WI38 (cell line): Measurements from ENCODE around the gene ZNF606.

Experiments used
- H3K4me3 ChIP-seq: 2 replicates; pipeline ENCODE4 v1.5.1; 2011; ENCODE audit warnings: low read depth, mild to moderate bottlenecking, control low read depth, low read length
- CTCF ChIP-seq: IDR thresholded peaks from 2 replicates; pipeline ENCODE4 v1.5.1; 2012; ENCODE audit warnings: low read depth, mild to moderate bottlenecking, control low read depth, low read length

The ZNF606 gene

DNA sequence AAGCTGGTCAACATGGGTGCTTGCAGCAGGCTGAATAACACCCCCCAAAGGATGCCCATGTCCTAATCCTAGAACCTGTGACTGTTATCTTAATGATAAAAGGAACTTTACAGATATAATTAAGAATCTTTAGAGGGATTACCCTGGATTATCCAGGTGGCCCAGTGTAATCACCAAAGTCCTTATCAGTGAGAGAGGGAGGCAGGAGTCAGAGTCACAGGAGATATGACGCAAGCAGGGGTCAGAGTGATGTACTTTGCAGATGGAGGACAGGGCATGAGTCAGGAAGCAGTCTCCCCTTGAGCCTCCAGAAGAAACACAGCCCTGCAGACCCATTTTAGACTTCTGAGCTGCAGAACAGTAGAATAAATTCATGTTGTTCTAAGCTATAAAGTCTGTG, 9.8 kb downstream of the ZNF606 start:
- no peak for TF ChIP-seq CTCF
- no peak overlapping the region for H3K4me3 ChIP-seq

DNA sequence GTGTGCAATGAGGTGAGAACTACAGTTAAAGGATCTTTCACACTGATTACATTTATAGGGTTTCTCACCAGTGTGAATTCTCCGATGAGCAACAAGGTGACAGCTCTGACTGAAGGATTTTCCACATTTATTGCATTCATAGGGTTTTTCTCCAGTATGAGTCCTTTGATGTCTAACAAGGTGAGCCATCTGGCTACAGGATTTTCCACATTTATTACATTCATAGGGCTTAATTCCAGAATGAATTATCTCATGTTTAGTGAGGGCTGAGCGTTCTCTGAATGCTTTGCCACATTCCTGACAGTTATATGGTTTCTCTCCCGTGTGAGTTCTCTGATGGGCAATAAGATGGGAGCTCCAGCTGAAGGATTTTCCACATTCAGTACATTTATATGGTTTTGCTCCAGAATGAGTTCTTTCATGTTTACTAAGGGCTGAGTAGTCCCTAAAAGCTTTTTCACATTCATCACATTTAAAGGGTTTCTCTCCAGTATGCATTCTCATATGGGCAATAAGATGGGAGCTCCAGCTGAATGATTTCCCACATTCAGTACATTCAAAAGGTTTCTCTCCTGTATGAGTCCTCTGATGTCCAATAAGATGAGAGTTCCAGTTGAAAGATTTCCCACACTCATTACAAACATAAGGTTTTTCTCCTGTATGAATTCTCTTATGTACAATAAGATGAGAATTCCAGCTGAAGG, 23.9 kb downstream of the ZNF606 start:
- H3K4me3 ChIP-seq, result no peak overlapping the region
- no peak for TF ChIP-seq CTCF

DNA sequence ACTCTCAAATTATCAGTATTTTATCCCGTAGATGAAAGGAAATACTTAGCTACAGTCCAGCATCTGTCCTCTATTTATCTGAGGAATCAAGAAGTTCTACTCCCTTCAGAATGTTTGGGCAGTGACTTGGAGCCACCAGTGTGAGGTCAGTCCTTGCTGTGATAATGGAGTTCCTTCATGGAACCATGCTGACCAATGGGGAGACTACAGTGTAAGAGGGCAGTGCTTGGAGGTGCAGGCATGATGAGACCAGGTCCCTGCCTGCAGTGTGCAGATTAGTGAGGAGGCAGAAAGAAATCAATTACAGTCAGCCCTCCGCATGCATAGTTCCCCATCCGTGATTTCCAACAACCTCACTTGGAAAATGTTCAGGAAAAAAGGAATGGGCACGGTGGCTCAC, 28.2 kb downstream of the ZNF606 start, which contains the start of gene C19orf18:
C19orf18 (minus strand) TSS at position 101 of the 400 bp plus-strand sequence. CDS start 102 bp downstream, outside the sequence.
- no peak within 1 kb of the TSS for H3K4me3 ChIP-seq
- TF ChIP-seq CTCF, result no peak

GRCh38 chr19:57964761-57965160, 37.9 kb downstream of the ZNF606 start:
- no peak overlapping the region for H3K4me3 ChIP-seq
- no peak for TF ChIP-seq CTCF

DNA sequence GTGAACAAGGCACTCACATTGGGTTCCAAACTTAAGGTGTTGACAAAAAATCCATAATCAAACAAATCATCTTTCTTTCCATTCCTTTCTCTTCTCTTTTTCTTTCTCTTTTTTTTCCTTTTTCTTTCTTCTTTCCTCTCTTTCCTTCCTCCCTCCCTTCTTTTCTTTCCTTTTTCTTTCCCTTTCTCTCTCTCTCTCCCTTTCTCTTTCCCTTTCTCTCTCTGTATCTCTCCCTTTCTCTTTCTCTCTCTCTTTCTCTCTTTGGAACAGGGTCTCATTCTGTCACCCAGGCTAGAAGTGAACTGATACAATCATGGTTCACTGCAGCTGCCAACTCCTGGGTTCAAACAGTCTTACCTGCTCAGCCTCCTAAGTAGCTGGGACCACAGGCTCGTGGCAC, 40.8 kb downstream of the ZNF606 start:
- no peak for TF ChIP-seq CTCF
- H3K4me3 ChIP-seq, result no peak overlapping the region

- H3K4me3 ChIP-seq, result no peak overlapping the region
- no peak for TF ChIP-seq CTCF
These were observed 47.6 kb downstream of the ZNF606 start for GRCh38 chr19:57954996-57955395.

- no peak for TF ChIP-seq CTCF
- no peak overlapping the region for H3K4me3 ChIP-seq
These were observed 52.9 kb downstream of the ZNF606 start for GRCh38 chr19:57949702-57950101.
